GM12891 (cell line): Measurements from ENCODE around the gene GOLGA1.

Experiments used
- POLR2A ChIP-seq: IDR thresholded peaks from 2 replicates; pipeline ENCODE4 v1.6.1; 2011; ENCODE audit warnings: low read depth, low read length, control low read depth
- TAF1 ChIP-seq: IDR thresholded peaks from 2 replicates; pipeline ENCODE4 v1.6.1; 2011; ENCODE audit warnings: low read depth, low read length, control low read depth

DNA sequence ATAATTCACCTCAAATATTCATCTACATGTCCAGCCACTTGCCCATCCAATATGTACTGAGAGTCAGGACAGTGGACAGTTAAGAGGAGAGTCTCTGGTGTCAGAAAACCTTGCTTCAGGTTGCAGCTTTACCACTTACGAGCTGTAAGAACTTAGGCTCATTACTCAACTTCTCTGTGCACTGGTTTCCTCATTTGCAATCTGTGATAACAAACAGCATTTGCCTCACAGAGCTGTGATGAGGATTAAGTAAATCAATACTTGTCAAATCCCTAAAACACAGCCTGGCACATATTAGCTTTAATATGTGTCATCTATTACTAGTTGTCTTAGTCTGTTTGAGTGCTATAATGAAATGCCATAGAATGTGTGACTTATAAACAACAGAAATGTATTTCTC lies 8.6 kb downstream of the GOLGA1 start:
- no peak for TF ChIP-seq POLR2A
- TF ChIP-seq TAF1 = no peak
